Tibial nerve (tissue), 3 donors: ENCODE results near the gene JAKMIP1.

Source experiments
- CTCF ChIP-seq, 5 experiments: fragments of 200-600 bp in 3 of 5; fragments of 450-650 bp in 2 of 5; sonication (generic) in 3 of 5; IDR thresholded peaks; one replicate each; pipeline ENCODE4 v1.5.1; 2016 to 2019; ENCODE audit warnings: antibody characterized with exemption in 5 of 5, mild to moderate bottlenecking in 3 of 5, moderate library complexity in 2 of 5
- POLR2A ChIP-seq, 2 donors: fragments of 450-650 bp; IDR thresholded peaks; one replicate each; pipeline ENCODE4 v1.6.1; 2017; ENCODE audit warnings: antibody characterized with exemption in 2 of 2, mild to moderate bottlenecking in 2 of 2, moderate library complexity in 2 of 2

GRCh38 chr4:5988086-5988845, 212.1 kb downstream of the JAKMIP1 start:
- TF ChIP-seq CTCF (IDR thresholded peaks at IDR 0.05) = no peak
- no peak for TF ChIP-seq POLR2A (IDR thresholded peaks at IDR 0.05)
